GM23248 (cell line): ENCODE results near the gene LAPTM5. TPM values are rescaled to one million over a fixed set of nuclear protein-coding genes. Genes with fewer than 3 reads are reported as not detected.
"Not testable (repeated sequence)": the region's sequence is repeated elsewhere in the genome, so short reads cannot be mapped to it uniquely, and the experiment has no call there.

Source experiments
- DNase-seq: peaks from one replicate; pipeline ENCODE4 v3.0.0-alpha.2; 2015
- H2AFZ ChIP-seq: fragments of 200-600 bp; sonication (generic); 2 replicates; pipeline ENCODE4 v1.6.1; 2016; ENCODE audit warnings: antibody characterized with exemption
- H3F3A ChIP-seq: fragments of 200-600 bp; sonication (generic); 2 replicates; pipeline ENCODE4 v1.6.1; 2016; ENCODE audit warnings: mild to moderate bottlenecking, antibody characterized with exemption, mixed run types; ENCODE audit not compliant: insufficient read depth
- H3K27ac ChIP-seq: fragments of 200-600 bp; sonication (generic); 2 replicates; pipeline ENCODE4 v1.5.1; 2016; ENCODE audit warnings: mild to moderate bottlenecking
- H3K27me3 ChIP-seq: fragments of 200-600 bp; sonication (generic); replicated peaks from 2 replicates; pipeline ENCODE4 v1.6.1; 2016; ENCODE audit warnings: mild to moderate bottlenecking; ENCODE audit not compliant: insufficient read depth
- H3K36me3 ChIP-seq: fragments of 200-600 bp; sonication (generic); 2 replicates; pipeline ENCODE4 v1.6.1; 2016; ENCODE audit warnings: low read depth, mild to moderate bottlenecking
- H3K4me1 ChIP-seq: fragments of 200-600 bp; sonication (generic); 2 replicates; pipeline ENCODE4 v1.6.1; 2016; ENCODE audit warnings: mild to moderate bottlenecking; ENCODE audit not compliant: insufficient read depth
- H3K4me2 ChIP-seq: fragments of 200-600 bp; sonication (generic); one replicate; pipeline ENCODE4 v1.6.1; 2016; ENCODE audit warnings: mild to moderate bottlenecking; ENCODE audit not compliant: unreplicated experiment
- H3K4me3 ChIP-seq: fragments of 200-600 bp; sonication (generic); 2 replicates; pipeline ENCODE4 v1.5.1; 2016; ENCODE audit warnings: mild to moderate bottlenecking
- H3K79me2 ChIP-seq: fragments of 200-600 bp; sonication (generic); 2 replicates; pipeline ENCODE4 v1.6.1; 2016; ENCODE audit warnings: mild to moderate bottlenecking; ENCODE audit not compliant: insufficient read depth
- H3K9ac ChIP-seq: fragments of 200-600 bp; sonication (generic); 2 replicates; pipeline ENCODE4 v1.6.1; 2016; ENCODE audit warnings: mild to moderate bottlenecking
- H3K9me2 ChIP-seq: fragments of 200-600 bp; sonication (generic); 2 replicates; pipeline ENCODE4 v1.6.1; 2016; ENCODE audit warnings: mixed run types, mild to moderate bottlenecking, moderate library complexity; ENCODE audit not compliant: insufficient read depth
- H3K9me3 ChIP-seq: fragments of 200-600 bp; sonication (generic); one replicate; pipeline ENCODE4 v1.6.1; 2017; ENCODE audit warnings: low read depth
- H4K20me1 ChIP-seq: fragments of 200-600 bp; sonication (generic); 2 replicates; pipeline ENCODE4 v1.6.0; 2016; ENCODE audit not compliant: insufficient read depth
- EZH2 ChIP-seq: fragments of 200-600 bp; sonication (generic); IDR thresholded peaks from 2 replicates; pipeline ENCODE4 v1.6.1; 2018; ENCODE audit warnings: antibody characterized with exemption, mild to moderate bottlenecking; ENCODE audit not compliant: insufficient read depth, poor library complexity, severe bottlenecking
- EZH2phosphoT487 ChIP-seq: fragments of 200-600 bp; sonication (generic); IDR thresholded peaks from 2 replicates; pipeline ENCODE4 v1.6.1; 2018; ENCODE audit warnings: antibody characterized with exemption, moderate library complexity, mild to moderate bottlenecking, low read depth; ENCODE audit not compliant: insufficient read depth
- WGBS, 2 experiments: methylation state at CpG; one replicate each; pipeline ENCODE4 v1.1.6; 2015 to 2017; ENCODE audit warnings: low lambda C conversion rate in 2 of 2, low coverage in 1 of 2; ENCODE audit errors: missing lambda C conversion rate in 2 of 2; 5-methylcytosine and 5-hydroxymethylcytosine counted together
- in situ Hi-C: fragments of 300-500 bp; cut with MboI; formaldehyde crosslinking; loops from 2 replicates; pipeline ENCODE4 v1.15.0; 2020
- polyA plus RNA-seq: library from polyadenylated mRNA; unstranded; fragments of >200 nt; fragmentation: Nextera tagmentation; extraction: Ambion mirVana; gene quantifications from 2 replicates; pipeline ENCODE4 v1.2.1, GENCODE V29; 2016
- total RNA-seq: library from RNA; depleted of rRNA; stranded (reverse); fragments of >200 nt; shearing (Covaris generic); gene quantifications from 2 replicates; pipeline ENCODE4 v1.2.3, GENCODE V29; 2014

Gene LAPTM5
- total and polyA plus RNA-seq, 2 experiments from 2014 or later, result 0.36 TPM; not detected in 1

DNA sequence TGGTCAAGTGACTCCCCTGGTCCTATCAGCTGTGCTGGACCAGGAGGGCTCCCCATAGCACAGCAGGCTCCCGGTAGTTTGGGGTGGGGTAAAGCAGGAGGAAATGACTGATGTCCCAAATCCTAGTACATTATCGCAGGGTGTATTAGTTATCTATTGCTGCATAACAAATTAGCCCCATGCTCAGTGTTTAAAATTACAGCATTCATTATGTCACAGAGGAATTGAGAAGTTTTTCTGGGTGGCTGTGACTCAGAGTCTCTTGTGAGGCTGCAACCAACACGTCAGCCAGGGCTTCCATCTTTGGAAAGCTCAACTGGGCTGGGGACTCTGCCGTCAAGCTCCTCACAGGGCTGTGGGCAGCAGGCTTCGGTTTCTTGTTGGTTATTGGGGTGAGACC is 34.3 kb upstream of the LAPTM5 start:
- no peak overlapping the region for H3K4me3 ChIP-seq
- H3K4me2 ChIP-seq, result no peak overlapping the region
- in situ Hi-C loops, result no loop called here
- H3F3A ChIP-seq, result no peaks in the 10 kb centered on the region
- DNase-seq, result no peak
- no peaks in the 10 kb centered on the region for H3K79me2 ChIP-seq
- peaks cover 7% of the 10 kb centered on the region; the same call in 1 of the 2 replicates for H3K27me3 ChIP-seq
- no peaks in the 10 kb centered on the region for H4K20me1 ChIP-seq
- no peak overlapping the region for H2AFZ ChIP-seq
- no peaks in the 10 kb centered on the region for H3K9me2 ChIP-seq
- no peak overlapping the region for H3K27ac ChIP-seq
- H3K9me3 ChIP-seq, result no peaks in the 10 kb centered on the region
- no peak overlapping the region for H3K9ac ChIP-seq
- WGBS, 2 experiments, result 71 to 77% methylated on average over 5 of the region's 5 CpGs
- TF ChIP-seq EZH2, result no peak
- no peak for TF ChIP-seq EZH2phosphoT487
- no peaks in the 10 kb centered on the region for H3K36me3 ChIP-seq
- no peaks in the 10 kb centered on the region for H3K4me1 ChIP-seq

DNA sequence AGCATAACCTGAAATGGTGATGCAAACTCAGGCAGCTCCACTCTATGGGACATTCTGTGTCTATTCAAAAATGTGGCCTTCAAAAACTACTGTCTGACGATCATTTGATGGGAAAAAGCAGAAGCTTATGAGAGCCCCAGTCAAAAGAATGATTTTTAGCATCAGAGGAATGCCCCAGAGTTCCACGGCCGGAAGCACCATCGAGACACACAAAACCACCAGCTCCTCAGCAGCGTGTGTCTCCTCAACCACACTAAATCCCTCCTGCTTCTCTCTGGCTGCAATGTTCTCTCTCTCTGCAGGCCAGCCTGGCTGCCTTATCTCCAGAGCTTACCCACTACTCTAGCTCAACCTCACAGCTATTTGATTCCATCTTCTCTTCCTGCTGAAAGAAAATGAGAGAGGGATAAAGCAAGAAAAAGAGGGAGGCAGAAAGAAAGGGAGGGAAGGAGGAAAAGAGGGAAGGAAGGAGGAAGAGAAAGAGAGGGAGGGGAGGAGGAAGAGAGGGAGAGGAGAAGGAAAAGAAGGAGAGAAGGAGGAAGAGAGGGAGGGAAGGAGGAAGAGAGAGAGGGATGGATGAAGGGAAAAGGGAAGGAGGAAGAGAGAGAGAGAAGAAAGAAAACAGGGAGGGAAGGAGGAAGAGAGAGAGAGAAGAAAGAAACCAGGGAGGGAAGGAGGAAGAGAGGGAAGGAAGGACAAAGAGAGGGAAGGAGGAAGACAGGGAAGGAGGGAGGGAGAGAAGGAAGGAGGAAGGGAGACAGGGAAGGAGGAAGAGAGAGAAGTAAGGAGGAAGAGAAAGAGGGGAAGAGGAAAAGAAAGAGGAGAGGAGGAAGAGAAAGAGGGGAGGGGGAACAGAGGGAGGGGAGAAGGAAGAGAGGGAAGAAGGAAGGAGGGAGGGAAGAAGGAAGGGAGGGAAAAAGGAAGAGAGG is 33.5 kb upstream of the LAPTM5 start:
- H3K4me1 ChIP-seq, result no peaks in the 10 kb centered on the region
- no peaks in the 10 kb centered on the region for H3F3A ChIP-seq
- no peak overlapping the region for H3K9ac ChIP-seq
- no peaks in the 10 kb centered on the region for H3K79me2 ChIP-seq
- no peaks in the 10 kb centered on the region for H3K9me2 ChIP-seq
- H3K4me3 ChIP-seq, result no peak overlapping the region
- no peak overlapping the region for H3K27ac ChIP-seq
- WGBS, 2 experiments, result 54 to 57% methylated on average over 5 of the region's 5 CpGs
- no peak for DNase-seq
- H3K9me3 ChIP-seq, result no peaks in the 10 kb centered on the region
- peaks cover 7% of the 10 kb centered on the region; the same call in 1 of the 2 replicates for H3K27me3 ChIP-seq
- no peak overlapping the region for H3K4me2 ChIP-seq
- no peaks in the 10 kb centered on the region for H3K36me3 ChIP-seq
- in situ Hi-C loops, result no loop called here
- TF ChIP-seq EZH2phosphoT487 (no peak), EZH2 (no peak)
- H4K20me1 ChIP-seq, result no peaks in the 10 kb centered on the region
- H2AFZ ChIP-seq, result no peak overlapping the region

DNA sequence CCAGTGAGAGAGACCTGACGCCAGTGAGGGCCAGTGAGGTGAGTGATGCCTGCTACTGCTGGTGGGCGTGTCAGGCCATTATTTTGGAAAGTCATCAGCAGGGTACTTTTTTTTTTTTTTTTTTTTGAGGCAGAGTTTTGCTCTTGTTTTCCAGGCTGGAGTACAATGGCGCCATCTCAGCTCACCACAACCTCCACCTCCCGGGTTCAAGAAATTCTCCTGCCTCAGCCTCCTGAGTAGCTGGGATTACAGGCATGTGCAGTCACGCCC is 32.6 kb upstream of the LAPTM5 start:
- in situ Hi-C loops, H3K79me2 ChIP-seq: not testable (repeated sequence)

DNA sequence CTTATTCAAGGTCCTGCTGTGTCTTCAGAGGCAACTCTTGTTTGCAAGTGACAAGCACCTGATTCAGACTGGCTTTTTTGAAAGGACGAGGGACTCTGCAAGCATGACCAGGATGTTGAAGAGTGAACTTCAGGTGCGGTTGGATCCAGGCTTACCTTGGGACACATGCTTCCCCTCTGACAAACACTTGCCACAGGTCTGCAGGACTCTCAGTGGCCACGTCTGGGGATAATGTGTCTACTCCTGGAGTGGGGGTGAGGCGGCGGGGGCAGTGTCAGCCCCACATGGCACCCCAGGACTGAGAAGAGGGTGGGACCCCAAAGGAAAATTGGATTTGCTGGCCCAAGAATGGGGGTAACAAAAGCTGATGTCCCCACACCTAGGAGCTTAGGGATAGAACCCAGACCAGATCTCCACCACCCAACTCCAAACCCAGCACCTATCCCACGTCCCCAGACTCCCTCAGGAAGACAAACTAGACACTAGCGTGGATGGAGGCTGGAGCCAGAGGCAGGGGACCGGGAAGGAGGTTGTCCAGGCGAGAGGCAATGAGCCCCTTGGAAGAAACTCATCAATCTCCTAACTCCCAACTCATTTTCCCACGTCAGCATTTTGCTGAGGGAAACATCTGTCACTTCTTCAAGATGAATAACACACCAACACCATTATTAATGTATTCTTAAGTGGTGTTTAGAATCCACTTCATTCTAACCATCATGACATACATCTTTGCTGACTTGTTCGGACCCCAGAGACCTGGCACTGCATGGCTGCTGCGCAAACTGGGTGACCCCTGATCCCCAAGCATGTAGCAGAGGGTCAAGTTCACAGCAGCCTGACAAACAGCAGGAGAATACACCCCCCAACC is 32.0 kb upstream of the LAPTM5 start:
- Histone ChIP-seq H3K79me2 (no peaks in the 10 kb centered on the region), H3K36me3 (no peaks in the 10 kb centered on the region), H3K27me3 (peaks cover 7% of the 10 kb centered on the region; the same call in 1 of the 2 replicates), H3K9ac (no peak overlapping the region), H3K4me1 (no peaks in the 10 kb centered on the region), H3F3A (no peaks in the 10 kb centered on the region), H4K20me1 (no peaks in the 10 kb centered on the region), H3K9me3 (no peaks in the 10 kb centered on the region), H3K4me2 (no peak overlapping the region), H3K27ac (no peak overlapping the region), H2AFZ (no peak overlapping the region), H3K4me3 (no peak overlapping the region), H3K9me2 (no peaks in the 10 kb centered on the region)
- WGBS, 2 experiments, result 64 to 66% methylated on average over 12 of the region's 12 CpGs
- in situ Hi-C loops, result no loop called here
- TF ChIP-seq EZH2, result no peak
- no peak for DNase-seq

More for the DNA sequence above, 32.6 kb upstream of the LAPTM5 start:
- H3K27ac ChIP-seq, DNase-seq, H3K4me2 ChIP-seq, H3F3A ChIP-seq, H3K4me1 ChIP-seq, H3K9me2 ChIP-seq, H4K20me1 ChIP-seq, H3K36me3 ChIP-seq, H3K9me3 ChIP-seq, H3K9ac ChIP-seq, H3K4me3 ChIP-seq, H3K27me3 ChIP-seq, H2AFZ ChIP-seq: not testable (repeated sequence)
- 66 to 76% methylated on average over 5 of the region's 5 CpGs for WGBS, 2 experiments
